ENCODE measurements around the gene SLAMF7. TPM values are rescaled to one million over a fixed set of nuclear protein-coding genes. Genes with fewer than 3 reads are reported as not detected.
"Not testable (repeated sequence)": the region's sequence is repeated elsewhere in the genome, so short reads cannot be mapped to it uniquely, and the experiment has no call there.

SLAMF7 gene
- total and polyA plus RNA-seq, 2 of the 13 experiments (the other 11 are each of a cell fraction or from before 2014, with no cell fraction given) = not detected

GRCh38 chr1:160713161-160713560 is 25.9 kb upstream of the SLAMF7 start:
- intact Hi-C loops (cut with micrococcal nuclease; ENCODE audit: unreplicated experiment) = no loop called here

GRCh38 chr1:160714034-160714648 is 24.9 kb upstream of the SLAMF7 start:
- ATAC-seq; H3K36me3 ChIP-seq (replicated peaks in 1 of 2; ENCODE audit: control insufficient read depth in 1 of 2, insufficient read depth in 2 of 2, low read length in 2 of 2); H3K4me1 ChIP-seq (ENCODE audit: insufficient read depth, low read length); H3K79me2 ChIP-seq (ENCODE audit: insufficient read depth, low read length); BruUV-seq (replicated peaks); H3K9me3 ChIP-seq (ENCODE audit: low read length); CTCF ChIA-PET (ENCODE audit: low intra/inter-chr PET ratio, low total read pairs); in situ Hi-C loops (cut with HindIII; ENCODE audit: extremely low pct_ligation_motif_present, low pct_unique_long_range_greater_than_20kb); POLR2A ChIA-PET; FAIRE-seq; H3K9ac ChIP-seq (ENCODE audit: insufficient read depth, low read depth, low read length); intact Hi-C loops (cut with micrococcal nuclease; ENCODE audit: unreplicated experiment); H3K4me2 ChIP-seq (ENCODE audit: low read depth, low read length); DNase-seq (ENCODE audit: low spot score); H3K27ac ChIP-seq (ENCODE audit: extremely low read length, insufficient read depth, low read length); H2AFZ ChIP-seq (ENCODE audit: low read length); H4K20me1 ChIP-seq (ENCODE audit: insufficient read depth, low read length); H3K4me3 ChIP-seq (replicated peaks in 1 of 3; ENCODE audit: insufficient read depth in 1 of 3, low read depth in 2 of 3, low read length in 3 of 3): not testable (repeated sequence)
- WGBS (ENCODE audit: low lambda C conversion rate) = 0% methylated on average over 1 of the region's 5 CpGs
- peaks cover 0 to 15% of the 10 kb centered on the region in 2 experiments; a peak in 1 of 5 replicates for H3K27me3 ChIP-seq (ENCODE audit: control insufficient read depth in 1 of 2, insufficient read depth in 2 of 2, low read length in 2 of 2)

More at GRCh38 chr1:160713161-160713560, 25.9 kb upstream of the SLAMF7 start:
- DNase-seq (ENCODE audit: low spot score) (no peak), ATAC-seq (no peak), FAIRE-seq (no peak)
- TF ChIP-seq KLF13 (CRISPR knock-in tag; IDR thresholded peaks at IDR 0.05) = no peak
- no peak for TF ChIP-seq KDM4B (CRISPR knock-in tag; IDR thresholded peaks at IDR 0.05)
- TF ChIP-seq SRSF1 (optimal IDR thresholded peaks at IDR 0.05; ENCODE audit: low read depth, low read length) = no peak
- TF ChIP-seq MED1 (CRISPR knock-in tag; IDR thresholded peaks at IDR 0.05) = no peak
- BruUV-seq (replicated peaks) = no TSS peak
- Histone ChIP-seq H2AFZ (ENCODE audit: low read length) (no peak overlapping the region), H3K4me1 (ENCODE audit: insufficient read depth, low read length) (no peaks in the 10 kb centered on the region), H3K27me3 (ENCODE audit: control insufficient read depth in 1 of 2, insufficient read depth in 2 of 2, low read length in 2 of 2) (0 out of 5 replicates have a peak, but pooled peaks cover 0 to 13% of the 10 kb centered on the region in 2 experiments), H3K4me3 (replicated peaks in 1 of 3; ENCODE audit: insufficient read depth in 1 of 3, low read depth in 2 of 3, low read length in 3 of 3) (no peak overlapping the region), H3K9ac (ENCODE audit: insufficient read depth, low read depth, low read length) (no peak overlapping the region), H3K79me2 (ENCODE audit: insufficient read depth, low read length) (no peaks in the 10 kb centered on the region), H3K4me2 (ENCODE audit: low read depth, low read length) (no peak overlapping the region), H3K36me3 (replicated peaks in 1 of 2; ENCODE audit: control insufficient read depth in 1 of 2, insufficient read depth in 2 of 2, low read length in 2 of 2) (no peaks in the 10 kb centered on the region), H4K20me1 (ENCODE audit: insufficient read depth, low read length) (no peaks in the 10 kb centered on the region), H3K9me3 (ENCODE audit: low read length) (no peaks in the 10 kb centered on the region), H3K27ac (ENCODE audit: extremely low read length, insufficient read depth, low read length) (no peak overlapping the region)
- POLR2A ChIA-PET = no interaction called here
- in situ Hi-C loops (cut with HindIII; ENCODE audit: extremely low pct_ligation_motif_present, low pct_unique_long_range_greater_than_20kb) = no loop called here
- whole genome bisulfite sequencing (ENCODE audit: low lambda C conversion rate) = 0% methylated on average over 1 of the region's 1 CpG
- CTCF ChIA-PET (ENCODE audit: low intra/inter-chr PET ratio, low total read pairs) = no interaction called here
